Measurements from ENCODE around the gene SLCO4A1.

The SLCO4A1 gene

GRCh38 chr20:62638055-62638570 lies 4.2 kb upstream of the SLCO4A1 start:
- DNase-seq: no peak

GRCh38 chr20:62638679-62639406 lies 3.5 kb upstream of the SLCO4A1 start:
- DNase-seq: no peak

- no peak for DNase-seq
These were observed 2.5 kb upstream of the SLCO4A1 start for GRCh38 chr20:62639765-62640164.

GRCh38 chr20:62640870-62641269 lies 1.4 kb upstream of the SLCO4A1 start:
- no peak for DNase-seq

GRCh38 chr20:62641321-62642050 lies 817 bp upstream of the SLCO4A1 start:
- DNase-seq: no peak

GRCh38 chr20:62642666-62643520 lies 590 bp downstream of the SLCO4A1 start:
- DNase-seq: no peak

GRCh38 chr20:62643521-62644043 lies 1.3 kb downstream of the SLCO4A1 start:
- DNase-seq: no peak

- DNase-seq: no peak
These were observed 1.9 kb downstream of the SLCO4A1 start for GRCh38 chr20:62644044-62644795.

- no peak for DNase-seq
These were observed 2.6 kb downstream of the SLCO4A1 start for GRCh38 chr20:62644802-62645496.

- DNase-seq: no peak
These were observed 3.3 kb downstream of the SLCO4A1 start for GRCh38 chr20:62645613-62646012.

- no peak for DNase-seq
These were observed 4.7 kb downstream of the SLCO4A1 start for GRCh38 chr20:62646851-62647520.

- DNase-seq: peak in 1 of 2 experiments; percentile 40
These were observed 5.4 kb downstream of the SLCO4A1 start for GRCh38 chr20:62647521-62648317.

- DNase-seq: no peak
These were observed 6.2 kb downstream of the SLCO4A1 start for GRCh38 chr20:62648318-62648995.

- DNase-seq: no peak
These were observed 6.8 kb downstream of the SLCO4A1 start for GRCh38 chr20:62649140-62649539.

- DNase-seq: no peak
These were observed 8.4 kb downstream of the SLCO4A1 start for GRCh38 chr20:62650551-62651284.

GRCh38 chr20:62651285-62652021 lies 9.2 kb downstream of the SLCO4A1 start:
- DNase-seq: no peak

- no peak for DNase-seq
These were observed 10.0 kb downstream of the SLCO4A1 start for GRCh38 chr20:62652041-62652893.

Data from NCI-H446 (cell line).